Mesenchymal stem cell (in vitro differentiated cells and primary cell): ENCODE measurements around the gene AMN.

Source experiments
- DNase-seq: peaks from one replicate; pipeline ENCODE4 v3.0.0-alpha.2; 2013
- H2AFZ ChIP-seq: one replicate; pipeline ENCODE4 v1.6.1; 2013; ENCODE audit warnings: low read depth, mild to moderate bottlenecking, control low read depth, inconsistent platforms, low read length, moderate library complexity
- H2AK5ac ChIP-seq: 2 replicates; pipeline ENCODE4 v1.6.1; 2013; ENCODE audit warnings: low read length, moderate library complexity, mild to moderate bottlenecking, inconsistent platforms; ENCODE audit not compliant: severe bottlenecking
- H2BK120ac ChIP-seq: one replicate; pipeline ENCODE4 v1.6.1; 2013; ENCODE audit warnings: low read depth, mild to moderate bottlenecking, inconsistent platforms, low read length, moderate library complexity
- H2BK12ac ChIP-seq, 2 experiments: one replicate each; pipeline ENCODE4 v1.6.1; 2013; ENCODE audit warnings: inconsistent platforms in 2 of 2, low read length in 2 of 2, mild to moderate bottlenecking in 2 of 2, moderate library complexity in 2 of 2, control low read depth in 1 of 2
- H2BK15ac ChIP-seq: one replicate; pipeline ENCODE4 v1.6.1; 2013; ENCODE audit warnings: mild to moderate bottlenecking, low read depth, inconsistent platforms; ENCODE audit not compliant: poor library complexity, severe bottlenecking
- H2BK5ac ChIP-seq: 2 replicates; pipeline ENCODE4 v1.6.1; 2013; ENCODE audit warnings: low read depth, mild to moderate bottlenecking, low read length, control low read depth, inconsistent platforms; ENCODE audit not compliant: poor library complexity, severe bottlenecking
- H3K14ac ChIP-seq, 2 experiments: one replicate each; pipeline ENCODE4 v1.6.1; 2013; ENCODE audit warnings: inconsistent platforms in 2 of 2, low read length in 2 of 2, control low read depth in 1 of 2, mild to moderate bottlenecking in 1 of 2, moderate library complexity in 1 of 2
- H3K18ac ChIP-seq, 2 experiments: one replicate each; pipeline ENCODE4 v1.6.1; 2013; ENCODE audit warnings: inconsistent platforms in 2 of 2, low read length in 2 of 2, control low read depth in 1 of 2, low read depth in 1 of 2, mild to moderate bottlenecking in 1 of 2
- H3K23ac ChIP-seq, 2 experiments: one replicate each; pipeline ENCODE4 v1.6.1; 2013; ENCODE audit warnings: inconsistent platforms in 2 of 2, low read length in 2 of 2, mild to moderate bottlenecking in 2 of 2, moderate library complexity in 2 of 2, control low read depth in 1 of 2
- H3K27ac ChIP-seq: 2 replicates; pipeline ENCODE4 v1.5.1; 2013; ENCODE audit warnings: mild to moderate bottlenecking, moderate library complexity, low read length, control low read depth, inconsistent platforms; ENCODE audit not compliant: poor library complexity, severe bottlenecking
- H3K27me3 ChIP-seq, 2 experiments: 2 replicates each; pipeline versions ENCODE4 v1.6.1 to v1.7.0; 2013; ENCODE audit warnings: low read length in 2 of 2, mild to moderate bottlenecking in 2 of 2, moderate library complexity in 2 of 2, control low read depth in 1 of 2, inconsistent platforms in 1 of 2; ENCODE audit not compliant: control insufficient read depth in 1 of 2, insufficient read depth in 1 of 2
- H3K36me3 ChIP-seq, 2 experiments: 2 replicates each; pipeline versions ENCODE4 v1.6.1 to v1.7.0; 2013; ENCODE audit warnings: low read length in 2 of 2, control low read depth in 1 of 2, inconsistent platforms in 1 of 2, low read depth in 1 of 2, mild to moderate bottlenecking in 1 of 2; ENCODE audit not compliant: insufficient read depth in 2 of 2, control insufficient read depth in 1 of 2
- H3K4ac ChIP-seq, 2 experiments: one replicate each; pipeline ENCODE4 v1.6.1; 2013; ENCODE audit warnings: inconsistent platforms in 2 of 2, low read length in 2 of 2, mild to moderate bottlenecking in 2 of 2, moderate library complexity in 2 of 2, control low read depth in 1 of 2, low read depth in 1 of 2
- H3K4me1 ChIP-seq: 2 replicates; pipeline ENCODE4 v1.6.1; 2013; ENCODE audit warnings: low read depth, low read length, control low read depth; ENCODE audit not compliant: control insufficient read depth, insufficient read depth
- H3K4me2 ChIP-seq: 2 replicates; pipeline ENCODE4 v1.6.1; 2013; ENCODE audit warnings: low read length, mild to moderate bottlenecking, inconsistent platforms; ENCODE audit not compliant: poor library complexity, severe bottlenecking
- H3K4me3 ChIP-seq, 2 experiments: 2 replicates each; pipeline versions ENCODE4 v1.5.1 to v1.7.0; 2013; ENCODE audit warnings: low read length in 2 of 2, mild to moderate bottlenecking in 2 of 2, control low read depth in 1 of 2, low read depth in 1 of 2; ENCODE audit not compliant: insufficient read depth in 1 of 2
- H3K79me1 ChIP-seq: replicated peaks from 2 replicates; pipeline ENCODE4 v1.6.1; 2013; ENCODE audit warnings: mild to moderate bottlenecking, control low read depth, low read length, inconsistent platforms; ENCODE audit not compliant: poor library complexity, severe bottlenecking
- H3K9ac ChIP-seq: 2 replicates; pipeline ENCODE4 v1.7.0; 2013; ENCODE audit warnings: mild to moderate bottlenecking, low read length, moderate library complexity
- H3K9me3 ChIP-seq: 2 replicates; pipeline ENCODE4 v1.7.0; 2013; ENCODE audit warnings: mild to moderate bottlenecking, low read length; ENCODE audit not compliant: control insufficient read depth
- H4K8ac ChIP-seq: one replicate; pipeline ENCODE4 v1.6.1; 2013; ENCODE audit warnings: inconsistent platforms, mild to moderate bottlenecking, low read length, moderate library complexity
- H4K91ac ChIP-seq: one replicate; pipeline ENCODE4 v1.6.1; 2013; ENCODE audit warnings: mild to moderate bottlenecking, low read length, inconsistent platforms
- WGBS: methylation state at CpG from one replicate; pipeline ENCODE4 v1.1.7; 2013; ENCODE audit warnings: mixed read lengths; 5-methylcytosine and 5-hydroxymethylcytosine counted together

Gene AMN

DNA sequence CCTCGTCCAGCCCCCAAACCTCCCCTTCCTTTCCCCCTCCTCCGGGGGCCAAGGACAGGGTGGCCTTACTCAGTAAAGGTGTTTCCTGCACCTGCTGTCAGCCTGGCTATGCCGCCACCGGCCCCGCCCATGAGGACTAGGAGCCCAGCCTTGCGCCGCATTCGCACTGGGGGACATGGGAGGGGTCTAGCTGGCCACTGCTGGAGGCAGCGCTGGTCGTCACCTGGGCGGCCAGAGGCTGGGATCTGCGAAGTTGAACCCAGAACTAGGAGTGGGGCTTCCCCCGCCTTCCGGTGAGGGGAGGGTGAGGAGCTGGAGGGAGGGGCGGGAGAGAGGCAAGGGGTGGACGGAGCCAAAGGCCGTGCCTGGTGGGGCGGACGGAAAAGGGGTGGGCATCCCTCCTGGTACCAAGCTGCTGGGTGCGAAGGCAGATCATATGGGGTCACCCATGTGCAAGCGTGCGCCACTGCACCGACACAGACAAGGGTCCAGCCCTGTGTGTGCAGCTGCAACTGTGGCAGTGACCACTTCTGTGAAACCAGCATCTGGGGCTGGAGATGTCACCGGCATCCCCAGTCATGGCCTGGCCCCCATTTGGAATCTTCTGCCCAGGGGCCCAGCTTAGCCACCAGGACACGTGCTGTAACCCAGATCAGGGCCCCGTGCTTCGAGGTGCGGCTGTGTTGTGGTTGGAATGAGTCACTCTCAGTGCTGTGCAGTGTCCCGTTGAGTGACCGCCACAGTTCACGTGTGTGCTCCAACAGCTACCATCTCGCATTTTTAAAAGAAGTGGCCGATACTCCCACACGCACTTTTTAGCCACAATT is 8.5 kb downstream of the AMN start:
- Histone ChIP-seq H3K79me1 (no peaks in the 10 kb centered on the region), H3K4me1 (peaks cover 39% of the 10 kb centered on the region), H2BK120ac (no peak overlapping the region), H2AFZ (no peak overlapping the region), H3K27me3 (peaks cover 8 to 38% of the 10 kb centered on the region in 2 experiments), H3K14ac (no peak overlapping the region), H3K9ac (no peak overlapping the region), H3K27ac (no peak overlapping the region), H4K91ac (peak overlapping the region; percentile 53), H2AK5ac (no peak overlapping the region), H2BK15ac (no peak overlapping the region), H3K36me3 (peaks cover 34 to 39% of the 10 kb centered on the region in 2 experiments), H3K4me3 (no peak overlapping the region), H3K4ac (no peak overlapping the region), H2BK5ac (no peak overlapping the region), H3K23ac (no peak overlapping the region), H3K9me3 (no peaks in the 10 kb centered on the region), H2BK12ac (no peak overlapping the region), H4K8ac (no peak overlapping the region), H3K18ac (peak overlapping the region in 1 of 2 experiments; percentile 9), H3K4me2 (no peak overlapping the region)
- WGBS, result 56% methylated on average over 34 of the region's 34 CpGs
- DNase-seq, result peak; percentile 71

- H4K91ac ChIP-seq, result no peak overlapping the region
- peaks cover 39% of the 10 kb centered on the region for H3K4me1 ChIP-seq
- no peak overlapping the region for H2AFZ ChIP-seq
- DNase-seq, result no peak
- no peak overlapping the region for H4K8ac ChIP-seq
- H2BK5ac ChIP-seq, result no peak overlapping the region
- H3K79me1 ChIP-seq, result peaks cover 2% of the 10 kb centered on the region
- 93% methylated on average over 12 of the region's 12 CpGs for WGBS
- no peak overlapping the region for H3K23ac ChIP-seq
- no peak overlapping the region for H3K18ac ChIP-seq
- H3K4ac ChIP-seq, result no peak overlapping the region
- H3K4me2 ChIP-seq, result no peak overlapping the region
- no peak overlapping the region for H2BK12ac ChIP-seq
- H3K27ac ChIP-seq, result no peak overlapping the region
- H3K4me3 ChIP-seq, result no peak overlapping the region
- H3K14ac ChIP-seq, result no peak overlapping the region
- peaks cover 42 to 46% of the 10 kb centered on the region in 2 experiments for H3K36me3 ChIP-seq
- H3K9me3 ChIP-seq, result no peaks in the 10 kb centered on the region
- H2BK15ac ChIP-seq, result no peak overlapping the region
- H3K27me3 ChIP-seq, result peaks cover 8 to 34% of the 10 kb centered on the region in 2 experiments
- H3K9ac ChIP-seq, result no peak overlapping the region
- H2AK5ac ChIP-seq, result no peak overlapping the region
- no peak overlapping the region for H2BK120ac ChIP-seq
Measured at GRCh38 chr14:102931580-102932285, 9.3 kb downstream of the AMN start.

DNA sequence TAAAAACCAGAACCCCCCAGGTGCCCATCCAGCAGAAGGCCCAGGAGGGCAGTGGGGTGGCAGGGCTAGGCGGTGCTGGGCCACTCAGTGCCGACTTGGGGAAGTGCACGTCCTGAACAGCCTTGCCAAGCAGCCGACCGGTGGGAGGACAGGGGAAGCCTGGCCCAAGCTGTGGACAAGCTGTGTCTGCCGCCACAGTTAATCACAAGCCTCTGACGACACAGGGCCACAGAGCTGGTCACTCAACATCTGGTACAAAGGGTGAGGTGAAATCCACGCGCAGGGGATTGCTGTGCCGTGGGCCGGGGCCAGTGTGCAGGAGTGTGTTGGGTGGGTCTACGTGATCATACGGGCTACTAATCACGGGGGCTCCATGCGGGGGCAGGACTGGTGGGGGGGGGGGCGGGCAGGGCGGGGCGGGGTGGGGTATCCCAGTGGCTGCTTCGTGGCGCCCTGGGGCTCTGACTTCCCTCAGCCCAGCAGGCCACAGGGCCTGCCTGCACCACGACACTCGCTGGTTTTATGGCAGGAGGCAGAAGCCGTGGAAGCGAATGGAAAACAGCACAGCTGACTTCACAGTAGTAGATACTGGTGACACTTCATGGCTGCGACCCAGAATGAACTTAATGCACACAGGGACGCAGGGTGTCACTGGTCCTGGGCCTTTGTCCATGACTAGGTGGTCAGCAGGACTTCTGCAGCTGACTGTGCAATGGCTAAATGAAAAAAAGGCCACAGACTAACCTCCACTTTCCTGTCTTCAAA is 10.2 kb downstream of the AMN start:
- Histone ChIP-seq H2BK15ac (no peak overlapping the region), H2BK12ac (no peak overlapping the region), H2AK5ac (no peak overlapping the region), H3K14ac (no peak overlapping the region), H3K4ac (no peak overlapping the region), H3K4me1 (peaks cover 39% of the 10 kb centered on the region), H3K27ac (no peak overlapping the region), H2BK120ac (no peak overlapping the region), H3K9ac (no peak overlapping the region), H2AFZ (no peak overlapping the region), H3K27me3 (peaks cover 8 to 28% of the 10 kb centered on the region in 2 experiments), H3K23ac (no peak overlapping the region), H4K91ac (no peak overlapping the region), H3K4me3 (no peak overlapping the region), H3K9me3 (no peaks in the 10 kb centered on the region), H3K4me2 (no peak overlapping the region), H2BK5ac (no peak overlapping the region), H3K36me3 (peaks cover 51 to 54% of the 10 kb centered on the region in 2 experiments), H4K8ac (no peak overlapping the region), H3K79me1 (peaks cover 5% of the 10 kb centered on the region), H3K18ac (no peak overlapping the region)
- DNase-seq, result no peak
- WGBS, result 89% methylated on average over 20 of the region's 26 CpGs
